Nephron progenitor cell (in vitro differentiated cells): ENCODE data around the gene KLF7.

Experiments used
- DNase-seq: peaks from one replicate; pipeline ENCODE4 v3.0.0; 2021
- H3K27ac Mint-ChIP-seq: 2 replicates; pipeline ENCODE4 v1.8.0; 2021; ENCODE audit warnings: mild to moderate bottlenecking, moderate library complexity, mixed read lengths
- H3K27me3 Mint-ChIP-seq: 2 replicates; pipeline ENCODE4 v1.8.0; 2021; ENCODE audit warnings: mild to moderate bottlenecking, low read depth, mixed read lengths; ENCODE audit not compliant: poor library complexity
- H3K36me3 Mint-ChIP-seq: 2 replicates; pipeline ENCODE4 v1.8.0; 2021; ENCODE audit warnings: low read depth, mixed read lengths
- H3K4me1 Mint-ChIP-seq: 2 replicates; pipeline ENCODE4 v1.8.0; 2021; ENCODE audit warnings: mixed read lengths
- H3K4me3 Mint-ChIP-seq: 2 replicates; pipeline ENCODE4 v1.8.0; 2021; ENCODE audit warnings: mild to moderate bottlenecking, moderate library complexity, mixed read lengths
- H3K9me3 Mint-ChIP-seq: 2 replicates; pipeline ENCODE4 v1.8.0; 2021; ENCODE audit warnings: mild to moderate bottlenecking, moderate library complexity, mixed read lengths
- TF ChIP-seq, protein P1 (sequence below): fragments of 200-600 bp; sonication (generic); IDR thresholded peaks from 2 replicates; pipeline ENCODE4 v1.5.0; 2021; ENCODE audit warnings: antibody characterized with exemption

The KLF7 gene

DNA sequence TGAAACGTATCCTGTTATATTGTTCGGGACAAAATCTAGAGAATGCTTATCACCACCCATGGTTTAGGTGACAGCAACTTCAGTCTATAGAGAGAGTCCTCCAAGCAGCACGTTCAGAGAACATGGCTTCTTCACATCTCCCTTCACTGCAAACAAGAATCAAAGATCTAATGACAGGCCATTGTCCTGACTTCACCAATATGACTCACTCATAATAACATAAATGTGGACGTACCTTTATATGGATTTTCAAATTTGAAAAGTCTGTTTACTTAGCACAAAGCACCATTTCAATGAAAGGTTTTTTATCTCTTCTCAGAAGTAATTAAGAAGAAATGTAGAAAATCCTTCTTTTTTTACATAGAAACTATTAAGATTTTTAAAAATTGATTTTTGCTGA is 46.7 kb downstream of the KLF7 start:
- Mint-ChIP-seq H3K27ac (no peak overlapping the region), H3K4me1 (peaks cover 53% of the 10 kb centered on the region)

DNA sequence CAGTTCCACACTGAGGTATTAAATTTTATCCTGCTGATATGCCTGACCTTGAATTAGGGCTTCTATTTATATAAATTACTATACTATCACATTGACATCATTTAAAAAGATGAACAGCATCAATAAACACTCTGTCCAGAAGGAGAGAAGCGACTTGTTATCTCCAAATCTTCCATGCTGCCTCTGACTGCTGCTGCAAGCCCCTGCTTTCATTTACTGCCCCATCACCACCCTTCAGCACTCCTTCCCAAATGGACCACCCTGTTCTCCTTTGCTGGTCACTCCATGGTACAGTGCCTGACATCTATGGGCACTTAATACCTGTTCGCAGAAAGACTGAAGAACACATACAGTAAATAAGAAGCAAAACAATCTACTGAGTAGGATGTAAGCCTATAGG is 48.1 kb downstream of the KLF7 start:
- TF ChIP-seq, protein P1, sequence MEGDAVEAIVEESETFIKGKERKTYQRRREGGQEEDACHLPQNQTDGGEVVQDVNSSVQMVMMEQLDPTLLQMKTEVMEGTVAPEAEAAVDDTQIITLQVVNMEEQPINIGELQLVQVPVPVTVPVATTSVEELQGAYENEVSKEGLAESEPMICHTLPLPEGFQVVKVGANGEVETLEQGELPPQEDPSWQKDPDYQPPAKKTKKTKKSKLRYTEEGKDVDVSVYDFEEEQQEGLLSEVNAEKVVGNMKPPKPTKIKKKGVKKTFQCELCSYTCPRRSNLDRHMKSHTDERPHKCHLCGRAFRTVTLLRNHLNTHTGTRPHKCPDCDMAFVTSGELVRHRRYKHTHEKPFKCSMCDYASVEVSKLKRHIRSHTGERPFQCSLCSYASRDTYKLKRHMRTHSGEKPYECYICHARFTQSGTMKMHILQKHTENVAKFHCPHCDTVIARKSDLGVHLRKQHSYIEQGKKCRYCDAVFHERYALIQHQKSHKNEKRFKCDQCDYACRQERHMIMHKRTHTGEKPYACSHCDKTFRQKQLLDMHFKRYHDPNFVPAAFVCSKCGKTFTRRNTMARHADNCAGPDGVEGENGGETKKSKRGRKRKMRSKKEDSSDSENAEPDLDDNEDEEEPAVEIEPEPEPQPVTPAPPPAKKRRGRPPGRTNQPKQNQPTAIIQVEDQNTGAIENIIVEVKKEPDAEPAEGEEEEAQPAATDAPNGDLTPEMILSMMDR = no peak
- H3K27ac Mint-ChIP-seq = no peak overlapping the region
- H3K36me3 Mint-ChIP-seq = peaks cover 7% of the 10 kb centered on the region
- H3K9me3 Mint-ChIP-seq = no peaks in the 10 kb centered on the region
- H3K4me1 Mint-ChIP-seq = peaks cover 42% of the 10 kb centered on the region
- H3K4me3 Mint-ChIP-seq = no peak overlapping the region
- DNase-seq = no peak
- H3K27me3 Mint-ChIP-seq = peaks cover 4% of the 10 kb centered on the region

More for the DNA sequence above, 46.7 kb downstream of the KLF7 start:
- peaks cover 18% of the 10 kb centered on the region for H3K36me3 Mint-ChIP-seq
- TF ChIP-seq, protein P1 = no peak
- peaks cover 4% of the 10 kb centered on the region for H3K27me3 Mint-ChIP-seq
- H3K4me3 Mint-ChIP-seq = no peak overlapping the region
- DNase-seq = no peak
- H3K9me3 Mint-ChIP-seq = no peaks in the 10 kb centered on the region

DNA sequence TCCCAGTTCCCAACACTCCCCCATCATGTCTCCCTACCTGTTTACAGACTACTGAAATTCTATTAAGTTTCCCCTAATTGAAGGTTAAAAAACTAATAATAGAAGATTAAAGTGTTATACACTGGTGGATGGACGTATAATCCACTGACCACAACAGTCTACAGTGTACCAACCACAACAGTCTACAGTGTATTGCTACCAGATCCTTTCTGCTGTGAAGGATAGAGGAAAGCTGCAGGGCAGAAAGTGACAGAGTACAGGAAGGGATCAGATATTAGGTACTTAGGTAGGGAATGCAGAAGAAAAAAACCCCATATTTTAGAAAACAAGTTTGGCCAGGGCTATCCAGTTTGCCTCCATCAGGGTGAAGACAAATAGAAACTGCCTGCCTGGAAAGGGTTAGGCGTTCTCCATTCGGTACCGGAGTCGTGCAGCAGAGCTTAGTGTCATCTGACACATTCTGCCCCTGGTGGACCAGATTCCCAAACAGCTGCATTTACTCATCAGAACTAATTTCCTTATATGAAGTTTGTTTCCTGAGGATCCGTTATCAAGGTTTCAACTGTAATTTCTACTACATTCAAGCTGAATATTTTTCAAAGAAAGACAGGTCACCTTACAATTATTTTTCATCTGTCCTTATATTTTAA is 49.9 kb downstream of the KLF7 start:
- Mint-ChIP-seq H3K4me3 (no peak overlapping the region), H3K27me3 (peaks cover 4% of the 10 kb centered on the region), H3K9me3 (no peaks in the 10 kb centered on the region), H3K27ac (peak overlapping the region; percentile 50), H3K36me3 (peaks cover 5% of the 10 kb centered on the region), H3K4me1 (peaks cover 42% of the 10 kb centered on the region)
- TF ChIP-seq, protein P1 = no peak
- DNase-seq = no peak

GRCh38 chr2:207113414-207113813 is 52.3 kb downstream of the KLF7 start:
- peaks cover 4% of the 10 kb centered on the region for H3K36me3 Mint-ChIP-seq
- no peaks in the 10 kb centered on the region for H3K27me3 Mint-ChIP-seq
- H3K4me1 Mint-ChIP-seq = peaks cover 43% of the 10 kb centered on the region
- no peak overlapping the region for H3K27ac Mint-ChIP-seq
- no peaks in the 10 kb centered on the region for H3K9me3 Mint-ChIP-seq
- no peak overlapping the region for H3K4me3 Mint-ChIP-seq
- TF ChIP-seq, protein P1 = no peak
- no peak for DNase-seq

DNA sequence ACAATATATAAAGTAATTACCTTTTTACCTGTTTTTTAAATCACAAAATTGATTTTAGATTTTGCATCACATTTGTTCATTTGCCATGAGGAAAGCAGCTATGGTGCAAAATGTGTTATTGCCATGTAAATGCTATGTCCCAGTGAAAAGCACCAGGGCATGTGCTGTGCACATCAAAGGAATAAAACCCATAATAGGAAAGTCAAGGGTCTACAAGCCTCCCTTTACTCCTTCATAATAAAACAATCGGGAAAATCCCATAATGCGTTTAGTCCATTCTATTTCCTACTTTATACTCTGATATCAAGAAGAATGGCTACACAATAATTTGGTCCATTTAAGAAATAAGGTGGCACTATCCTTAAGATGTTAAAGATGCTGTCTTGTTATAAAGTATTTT is 53.0 kb downstream of the KLF7 start:
- H3K9me3 Mint-ChIP-seq = no peaks in the 10 kb centered on the region

DNA sequence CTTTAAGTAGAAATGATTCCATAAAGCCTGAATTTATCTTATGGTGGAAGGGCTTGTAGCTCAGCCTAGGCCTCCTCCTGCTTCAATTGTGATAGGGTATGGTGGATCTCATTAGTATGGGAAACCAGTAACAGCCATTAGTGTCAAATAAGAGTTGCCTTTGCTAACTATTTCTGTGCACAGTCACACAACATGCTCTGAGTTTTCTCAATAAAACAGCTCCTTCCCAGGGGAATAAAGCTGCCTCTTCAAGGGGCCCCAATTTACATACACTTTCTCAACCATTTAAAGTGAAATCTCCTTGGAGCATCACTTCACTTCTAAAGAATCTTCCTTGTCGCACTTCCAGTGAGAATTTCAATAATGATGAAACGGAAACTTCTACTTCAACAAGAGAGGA is 53.4 kb downstream of the KLF7 start:
- H3K4me3 Mint-ChIP-seq = no peak overlapping the region
- no peak for DNase-seq
- H3K4me1 Mint-ChIP-seq = peaks cover 52% of the 10 kb centered on the region
- no peak overlapping the region for H3K27ac Mint-ChIP-seq
- H3K9me3 Mint-ChIP-seq = no peaks in the 10 kb centered on the region
- peaks cover 7% of the 10 kb centered on the region for H3K36me3 Mint-ChIP-seq
- no peaks in the 10 kb centered on the region for H3K27me3 Mint-ChIP-seq
- TF ChIP-seq, protein P1 = no peak

More for the DNA sequence above, 53.0 kb downstream of the KLF7 start:
- Mint-ChIP-seq H3K27ac (no peak overlapping the region), H3K4me1 (peaks cover 48% of the 10 kb centered on the region), H3K36me3 (peaks cover 4% of the 10 kb centered on the region), H3K27me3 (no peaks in the 10 kb centered on the region), H3K4me3 (no peak overlapping the region)
- DNase-seq = no peak
- TF ChIP-seq, protein P1 = no peak
